ENCODE results near the gene CIPC. TPM values are rescaled to one million over a fixed set of nuclear protein-coding genes. Genes with fewer than 3 reads are reported as not detected.

CIPC gene
- total RNA-seq, 1 experiment from 2014 or later, result 20.6 TPM

DNA sequence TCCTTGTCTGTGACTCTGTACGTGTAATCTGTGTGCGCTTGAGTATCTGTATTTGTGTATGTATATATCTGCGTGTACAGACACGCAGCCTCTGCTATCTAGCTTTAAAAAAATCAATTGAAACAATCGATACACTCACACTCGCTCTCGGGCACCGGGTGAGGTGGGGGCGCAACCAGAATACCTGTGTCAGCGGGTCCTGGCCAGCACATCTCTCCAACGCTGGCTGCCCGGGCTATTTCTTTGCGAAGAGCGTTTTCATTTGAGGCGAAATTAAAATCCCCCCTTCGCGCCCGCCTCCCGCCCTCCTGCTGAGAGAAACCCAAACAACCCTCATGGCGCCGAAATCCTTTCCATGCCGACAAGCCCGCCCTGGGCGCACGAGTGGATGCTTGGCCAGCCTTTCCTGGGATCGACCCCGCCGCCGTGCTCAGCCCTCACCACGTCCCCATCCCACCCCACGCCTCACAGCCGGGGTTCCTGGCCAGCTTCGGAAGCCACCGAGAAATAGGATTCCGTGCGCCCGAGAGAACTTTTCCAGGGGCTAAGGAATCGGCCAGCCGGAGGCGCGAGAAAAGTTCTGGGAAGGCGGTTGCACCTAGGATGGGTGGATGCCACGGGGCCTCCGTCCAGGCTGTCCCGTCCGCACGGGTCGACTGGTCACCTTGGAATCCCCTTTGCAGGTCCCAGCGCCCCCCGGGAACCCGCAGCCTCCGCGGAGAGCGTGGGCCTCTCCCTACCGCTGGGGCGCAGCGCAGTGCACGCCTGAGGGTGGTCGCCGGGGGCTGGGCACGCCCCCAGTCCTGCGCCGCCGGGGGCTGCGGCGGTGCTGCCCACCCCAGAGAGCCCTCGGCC, 42.5 kb downstream of the CIPC start:
- peaks cover 7 to 21% of the 10 kb centered on the region in 2 experiments; a peak in 3 of 4 replicates for H3K4me1 ChIP-seq (ENCODE audit: control insufficient read depth in 1 of 2, insufficient read depth in 2 of 2, low read length in 2 of 2)

More for the DNA sequence above, 42.5 kb downstream of the CIPC start:
- no peak overlapping the region for H3K9ac ChIP-seq (ENCODE audit: low read length)
- ChIA-PET POLR2A (no interaction called here), CTCF (interaction anchor here (1.0 to 1.4 kb wide), 7 partner anchors 7 to 176 kb away, joined by 3 to 7 read pairs (median 4); partner anchors contain the start of gene CIPC), RAD21 (ENCODE audit: low non-redundant PET in 1 of 2, low total read pairs in 2 of 2, uncharacterized antibody in 2 of 2, unreplicated experiment in 2 of 2) (no interaction called here)
- no TSS peak for BruUV-seq (replicated peaks)
- peak overlapping the region; percentile 96 for H2AFZ ChIP-seq (ENCODE audit: low read depth, low read length, poor library complexity, severe bottlenecking)
- H3K27ac ChIP-seq (ENCODE audit: low read depth, low read length), result no peak overlapping the region
- DNase-seq (ENCODE audit: low read depth, low spot score) (no peak), ATAC-seq (peak; percentile 6)
- intact Hi-C loops (cut with micrococcal nuclease), result no loop called here
- no peaks in the 10 kb centered on the region for H3K9me2 ChIP-seq (ENCODE audit: insufficient read depth)
- TF ChIP-seq EZH2phosphoT487 (IDR thresholded peaks at IDR 0.05; ENCODE audit: borderline replicate concordance) (no peak), POLR2A (IDR thresholded peaks at IDR 0.05; ENCODE audit: borderline replicate concordance, extremely low read depth, insufficient read depth, insufficient read length) (no peak), FOSL1 (IDR thresholded peaks at IDR 0.05; ENCODE audit: low read depth) (no peak), SRF (IDR thresholded peaks at IDR 0.05; ENCODE audit: low read depth) (no peak), YY1 (IDR thresholded peaks at IDR 0.05; ENCODE audit: extremely low read depth, insufficient replicate concordance, low read depth, low read length) (no peak), CBX3 (IDR thresholded peaks at IDR 0.05; ENCODE audit: low read depth) (no peak), EGR1 (IDR thresholded peaks at IDR 0.05; ENCODE audit: low read depth) (no peak), JUND (IDR thresholded peaks at IDR 0.05) (no peak), RAD21 (IDR thresholded peaks at IDR 0.05; ENCODE audit: low read depth) (no peak), ZBTB33 (IDR thresholded peaks at IDR 0.05; ENCODE audit: extremely low read depth, insufficient replicate concordance, low read length) (no peak)
- TF ChIP-seq, protein P1, sequence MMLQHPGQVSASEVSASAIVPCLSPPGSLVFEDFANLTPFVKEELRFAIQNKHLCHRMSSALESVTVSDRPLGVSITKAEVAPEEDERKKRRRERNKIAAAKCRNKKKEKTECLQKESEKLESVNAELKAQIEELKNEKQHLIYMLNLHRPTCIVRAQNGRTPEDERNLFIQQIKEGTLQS (IDR thresholded peaks at IDR 0.05), result no peak
- TF ChIP-seq, protein P2, sequence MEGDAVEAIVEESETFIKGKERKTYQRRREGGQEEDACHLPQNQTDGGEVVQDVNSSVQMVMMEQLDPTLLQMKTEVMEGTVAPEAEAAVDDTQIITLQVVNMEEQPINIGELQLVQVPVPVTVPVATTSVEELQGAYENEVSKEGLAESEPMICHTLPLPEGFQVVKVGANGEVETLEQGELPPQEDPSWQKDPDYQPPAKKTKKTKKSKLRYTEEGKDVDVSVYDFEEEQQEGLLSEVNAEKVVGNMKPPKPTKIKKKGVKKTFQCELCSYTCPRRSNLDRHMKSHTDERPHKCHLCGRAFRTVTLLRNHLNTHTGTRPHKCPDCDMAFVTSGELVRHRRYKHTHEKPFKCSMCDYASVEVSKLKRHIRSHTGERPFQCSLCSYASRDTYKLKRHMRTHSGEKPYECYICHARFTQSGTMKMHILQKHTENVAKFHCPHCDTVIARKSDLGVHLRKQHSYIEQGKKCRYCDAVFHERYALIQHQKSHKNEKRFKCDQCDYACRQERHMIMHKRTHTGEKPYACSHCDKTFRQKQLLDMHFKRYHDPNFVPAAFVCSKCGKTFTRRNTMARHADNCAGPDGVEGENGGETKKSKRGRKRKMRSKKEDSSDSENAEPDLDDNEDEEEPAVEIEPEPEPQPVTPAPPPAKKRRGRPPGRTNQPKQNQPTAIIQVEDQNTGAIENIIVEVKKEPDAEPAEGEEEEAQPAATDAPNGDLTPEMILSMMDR (IDR thresholded peaks at IDR 0.05 in 2 of 3, conservative IDR thresholded peaks at IDR 0.05 in 1 of 3; ENCODE audit: borderline replicate concordance in 1 of 3, insufficient read depth in 1 of 3, low read depth in 2 of 3, low read length in 2 of 3), result no peak
- TF ChIP-seq, protein P3, sequence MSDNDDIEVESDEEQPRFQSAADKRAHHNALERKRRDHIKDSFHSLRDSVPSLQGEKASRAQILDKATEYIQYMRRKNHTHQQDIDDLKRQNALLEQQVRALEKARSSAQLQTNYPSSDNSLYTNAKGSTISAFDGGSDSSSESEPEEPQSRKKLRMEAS (IDR thresholded peaks at IDR 0.05), result no peak
- peak overlapping the region in 1 of 2 experiments; percentile 62 for H3K4me3 ChIP-seq (replicated peaks in 1 of 2; ENCODE audit: low read depth in 1 of 2, low read length in 2 of 2)
- H3K79me2 ChIP-seq (ENCODE audit: insufficient read depth, low read length), result no peaks in the 10 kb centered on the region
- H3K9me3 ChIP-seq (ENCODE audit: control insufficient read depth in 1 of 2, insufficient read depth in 1 of 2, low read depth in 1 of 2, low read length in 2 of 2), result no peaks in the 10 kb centered on the region
- H3K4me2 ChIP-seq (ENCODE audit: low read length), result peak overlapping the region; percentile 81
- no peaks in the 10 kb centered on the region for H3K36me3 ChIP-seq (ENCODE audit: control insufficient read depth in 1 of 2, insufficient read depth in 2 of 2, low read length in 2 of 2)
- H4K20me1 ChIP-seq (ENCODE audit: insufficient read depth), result no peaks in the 10 kb centered on the region
- H3K27me3 ChIP-seq (ENCODE audit: insufficient read depth, low read length), result peaks cover 3% of the 10 kb centered on the region; the same call in 1 of the 2 replicates
